Ectodermal cell (in vitro differentiated cells): ENCODE data around the gene REPS2.

Experiments used
- H3K27ac ChIP-seq: 2 replicates; pipeline ENCODE4 v1.7.0; 2013; ENCODE audit warnings: mild to moderate bottlenecking, low read depth, low read length; ENCODE audit not compliant: insufficient read depth, poor library complexity, severe bottlenecking
- H3K27me3 ChIP-seq: 2 replicates; pipeline ENCODE4 v1.7.0; 2013; ENCODE audit warnings: mild to moderate bottlenecking, low read length; ENCODE audit not compliant: insufficient read depth, control insufficient read depth, poor library complexity, severe bottlenecking
- H3K36me3 ChIP-seq: one replicate; pipeline ENCODE4 v1.7.0; 2013; ENCODE audit warnings: low read length; ENCODE audit not compliant: control insufficient read depth, insufficient read depth
- H3K4me1 ChIP-seq: one replicate; pipeline ENCODE4 v1.7.0; 2013; ENCODE audit warnings: low read length; ENCODE audit not compliant: control insufficient read depth, insufficient read depth
- H3K4me3 ChIP-seq: 2 replicates; pipeline ENCODE4 v1.7.0; 2013; ENCODE audit warnings: low read depth, low read length, control low read depth; ENCODE audit not compliant: insufficient read depth
- H3K9me3 ChIP-seq: 2 replicates; pipeline ENCODE4 v1.7.0; 2013; ENCODE audit warnings: mild to moderate bottlenecking, low read length, moderate library complexity; ENCODE audit not compliant: control insufficient read depth
- WGBS, 2 experiments: methylation state at CpG; one replicate each; pipeline ENCODE4 v1.1.7; 2013; ENCODE audit warnings: missing lambda C conversion rate in 2 of 2; 5-methylcytosine and 5-hydroxymethylcytosine counted together

REPS2 gene

DNA sequence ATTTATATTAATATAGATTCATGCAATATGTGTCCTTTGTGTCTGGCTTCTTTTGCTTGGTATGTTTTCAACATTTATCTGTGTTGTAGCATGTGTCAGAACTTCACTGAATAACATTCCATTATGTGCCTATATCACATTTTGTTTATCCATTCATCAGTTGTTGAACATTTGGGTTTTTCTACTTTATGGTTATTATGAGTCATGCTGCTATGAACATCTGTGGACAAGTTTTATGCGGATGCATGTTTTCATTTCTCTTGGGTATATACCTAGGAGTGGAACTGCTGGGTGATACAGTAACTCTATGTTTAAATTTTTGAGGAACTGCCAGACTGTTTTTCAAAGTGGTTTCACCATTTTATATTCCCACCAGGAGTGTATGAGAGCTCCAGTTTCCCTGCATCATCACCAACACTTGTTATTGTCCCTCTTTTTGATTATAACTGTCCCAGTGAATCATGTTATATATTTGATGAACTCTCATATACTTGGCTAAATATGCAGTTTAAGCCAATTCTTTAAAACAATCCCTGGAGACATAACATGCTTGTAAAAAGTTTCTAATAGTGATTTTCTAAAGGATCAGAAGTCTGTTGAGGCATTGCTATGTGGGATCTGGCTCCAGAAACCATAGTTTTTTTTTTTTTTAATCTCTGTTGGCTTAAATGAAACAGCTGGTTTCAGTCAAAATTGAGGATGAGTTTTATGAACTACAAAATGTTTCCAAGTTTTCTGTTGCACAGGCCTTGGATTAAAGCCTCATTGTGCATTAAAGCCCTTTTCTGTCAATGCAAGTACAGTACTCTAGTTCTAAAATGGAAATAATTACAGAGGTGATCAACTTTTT lies 21.6 kb upstream of the REPS2 start:
- Histone ChIP-seq H3K4me3 (no peak overlapping the region), H3K4me1 (no peaks in the 10 kb centered on the region), H3K27ac (no peak overlapping the region), H3K36me3 (no peaks in the 10 kb centered on the region), H3K9me3 (no peaks in the 10 kb centered on the region), H3K27me3 (no peaks in the 10 kb centered on the region)
- 96 to 100% methylated on average over 1 of the region's 1 CpG for WGBS, 2 experiments

- Histone ChIP-seq H3K4me1 (peaks cover 4% of the 10 kb centered on the region), H3K36me3 (no peaks in the 10 kb centered on the region), H3K27ac (no peak overlapping the region), H3K27me3 (no peaks in the 10 kb centered on the region), H3K9me3 (no peaks in the 10 kb centered on the region), H3K4me3 (no peak overlapping the region)
- WGBS, 2 experiments, result 40 to 48% methylated on average over 6 of the region's 6 CpGs
Observed at GRCh38 chrX:16930392-16930791, 16.1 kb upstream of the REPS2 start.

DNA sequence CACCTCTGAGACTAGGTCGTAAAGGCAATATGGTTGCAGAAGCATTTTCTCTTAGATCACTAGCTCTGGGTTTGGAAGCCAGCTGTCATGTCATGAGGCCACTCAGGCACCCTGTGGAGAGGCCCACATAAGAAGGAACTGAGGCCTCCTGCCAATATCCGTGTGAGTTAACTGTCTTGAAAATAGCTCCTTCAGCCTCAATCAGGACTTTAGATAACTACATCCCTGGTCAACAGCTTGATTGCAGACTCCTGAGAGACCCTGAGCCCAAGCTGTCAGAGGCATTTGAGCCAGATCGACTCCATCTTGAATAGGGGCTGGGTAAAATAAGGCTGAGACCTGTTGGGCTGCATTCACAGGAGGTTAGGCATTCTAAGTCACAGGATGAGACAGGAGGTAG lies 15.1 kb upstream of the REPS2 start:
- H3K9me3 ChIP-seq, result no peaks in the 10 kb centered on the region
- H3K4me3 ChIP-seq, result no peak overlapping the region
- no peak overlapping the region for H3K27ac ChIP-seq
- 33 to 41% methylated on average over 3 of the region's 3 CpGs for WGBS, 2 experiments
- peaks cover 4% of the 10 kb centered on the region for H3K4me1 ChIP-seq
- no peaks in the 10 kb centered on the region for H3K27me3 ChIP-seq
- no peaks in the 10 kb centered on the region for H3K36me3 ChIP-seq

DNA sequence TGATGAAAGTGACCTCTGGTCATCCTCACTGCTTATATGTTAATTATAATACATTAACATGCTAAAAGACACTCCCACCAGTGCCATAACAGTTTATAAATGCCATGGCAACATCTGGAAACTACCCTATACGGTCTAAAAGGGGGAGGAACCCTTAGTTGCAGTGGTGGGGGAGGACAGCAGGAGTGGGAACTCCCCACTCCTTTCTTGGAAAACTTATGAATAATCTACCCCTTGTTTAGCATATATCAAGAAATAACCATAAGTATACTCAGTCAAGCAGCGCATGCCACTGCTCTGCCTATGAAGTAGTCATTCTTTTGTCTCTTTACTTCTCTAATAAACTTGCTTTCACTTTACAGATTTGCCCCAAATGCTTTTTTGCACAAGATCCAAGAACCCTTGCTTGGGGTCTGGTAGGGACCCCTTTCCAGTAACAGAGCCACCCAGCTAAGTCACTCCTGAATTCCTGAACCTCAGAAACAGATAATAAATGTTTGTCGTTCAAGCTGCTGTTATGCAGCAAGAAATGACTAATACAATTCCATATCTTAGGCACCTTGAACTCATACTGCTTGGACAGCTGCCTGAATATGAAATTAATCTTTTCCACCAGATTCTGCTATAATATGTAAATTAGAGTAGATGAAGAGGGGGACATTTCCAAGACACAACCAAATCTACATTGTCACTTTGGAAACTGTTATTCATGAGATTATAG lies 14.4 kb upstream of the REPS2 start:
- Histone ChIP-seq H3K4me3 (no peak overlapping the region), H3K27me3 (no peaks in the 10 kb centered on the region), H3K4me1 (peaks cover 4% of the 10 kb centered on the region), H3K27ac (no peak overlapping the region), H3K9me3 (no peaks in the 10 kb centered on the region), H3K36me3 (no peaks in the 10 kb centered on the region)
- WGBS, 2 experiments, result 81 to 97% methylated on average over 2 to 3 of the region's 3 CpGs

DNA sequence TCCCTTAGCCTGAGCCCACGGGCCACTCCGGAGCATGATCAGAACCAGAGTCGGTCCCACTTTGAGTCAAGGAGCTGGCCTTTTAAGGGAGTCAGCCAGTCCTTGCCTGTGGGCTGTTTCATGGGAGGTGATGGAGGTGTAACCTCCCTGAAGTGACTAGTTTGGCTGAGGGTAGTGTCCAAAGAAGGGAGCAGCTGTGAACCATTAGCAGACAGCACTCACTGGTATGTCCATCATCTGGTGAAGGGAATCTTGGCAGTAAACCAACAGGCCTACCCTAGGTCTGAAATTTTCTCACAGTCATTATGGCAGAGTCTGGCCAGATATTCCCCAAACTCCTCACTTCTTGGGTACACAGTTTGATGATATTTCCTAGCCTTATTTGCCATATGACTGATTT lies 12.3 kb upstream of the REPS2 start:
- WGBS, 2 experiments, result 94% methylated on average over 3 of the region's 3 CpGs
- Histone ChIP-seq H3K9me3 (no peaks in the 10 kb centered on the region), H3K36me3 (no peaks in the 10 kb centered on the region), H3K27me3 (no peaks in the 10 kb centered on the region), H3K4me3 (no peak overlapping the region), H3K4me1 (peaks cover 4% of the 10 kb centered on the region), H3K27ac (no peak overlapping the region)

GRCh38 chrX:16946971-16947562 lies 609 bp downstream of the REPS2 start:
- peak overlapping the region; percentile 51 for H3K4me3 ChIP-seq
- WGBS, 2 experiments, result 1% methylated on average over 41 to 43 of the region's 43 CpGs
- no peak overlapping the region for H3K27ac ChIP-seq
- no peaks in the 10 kb centered on the region for H3K4me1 ChIP-seq
- H3K36me3 ChIP-seq, result no peaks in the 10 kb centered on the region
- H3K9me3 ChIP-seq, result no peaks in the 10 kb centered on the region
- H3K27me3 ChIP-seq, result peaks cover 30% of the 10 kb centered on the region

DNA sequence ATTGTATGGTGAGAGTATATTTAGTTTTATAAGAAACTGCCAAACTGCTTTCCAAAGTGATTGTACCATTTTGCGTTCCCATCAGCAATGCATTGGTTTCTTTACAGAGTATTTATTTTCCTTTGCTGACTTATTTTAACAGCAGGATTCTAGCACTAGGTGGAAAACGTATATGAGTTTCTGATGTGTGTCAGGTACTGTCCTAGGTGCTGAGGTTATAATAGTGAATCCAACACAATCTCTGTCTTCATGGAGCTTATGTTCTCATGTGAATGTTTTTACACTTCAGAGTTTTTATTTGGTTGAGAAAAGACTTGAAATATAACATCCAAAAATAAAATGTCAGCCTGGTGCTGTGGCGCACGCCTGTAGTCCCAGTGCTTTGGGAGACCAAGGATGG lies 4.0 kb downstream of the REPS2 start:
- Histone ChIP-seq H3K4me1 (no peaks in the 10 kb centered on the region), H3K4me3 (no peak overlapping the region), H3K27me3 (peaks cover 30% of the 10 kb centered on the region), H3K9me3 (no peaks in the 10 kb centered on the region), H3K36me3 (no peaks in the 10 kb centered on the region), H3K27ac (no peak overlapping the region)
- 73 to 88% methylated on average over 4 of the region's 4 CpGs for WGBS, 2 experiments

DNA sequence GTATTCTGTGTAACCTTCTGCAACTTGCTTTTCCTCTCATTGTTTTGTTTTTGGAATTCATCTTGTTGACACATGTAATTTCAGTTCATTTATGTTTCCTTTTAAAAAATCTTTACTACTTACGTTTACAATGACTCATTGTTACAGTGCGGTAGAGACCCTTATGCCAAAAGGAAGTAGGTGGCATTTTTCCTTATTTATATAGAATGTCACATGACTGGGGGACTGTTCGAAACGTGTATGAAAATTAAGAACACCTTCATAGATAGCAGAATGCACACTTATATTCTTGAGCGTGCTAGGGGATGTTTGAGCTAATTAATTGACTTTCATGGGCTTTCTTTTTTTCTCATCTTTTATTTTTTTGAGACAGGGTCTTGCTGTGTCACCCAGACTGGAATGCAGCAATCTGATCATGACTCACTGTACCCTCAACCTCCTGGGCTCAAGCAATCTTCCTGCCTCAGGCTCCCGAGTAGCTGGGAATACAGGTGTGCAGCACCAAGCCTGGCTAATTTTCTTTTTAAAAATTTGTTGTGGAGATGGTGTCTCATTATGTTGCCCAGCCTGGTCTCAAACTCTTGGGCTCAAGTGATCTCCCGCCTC lies 7.3 kb downstream of the REPS2 start:
- H3K27me3 ChIP-seq, result peaks cover 4% of the 10 kb centered on the region
- no peaks in the 10 kb centered on the region for H3K4me1 ChIP-seq
- no peak overlapping the region for H3K27ac ChIP-seq
- H3K36me3 ChIP-seq, result no peaks in the 10 kb centered on the region
- no peaks in the 10 kb centered on the region for H3K9me3 ChIP-seq
- H3K4me3 ChIP-seq, result no peak overlapping the region
- 50 to 92% methylated on average over 1 to 5 of the region's 7 CpGs for WGBS, 2 experiments

DNA sequence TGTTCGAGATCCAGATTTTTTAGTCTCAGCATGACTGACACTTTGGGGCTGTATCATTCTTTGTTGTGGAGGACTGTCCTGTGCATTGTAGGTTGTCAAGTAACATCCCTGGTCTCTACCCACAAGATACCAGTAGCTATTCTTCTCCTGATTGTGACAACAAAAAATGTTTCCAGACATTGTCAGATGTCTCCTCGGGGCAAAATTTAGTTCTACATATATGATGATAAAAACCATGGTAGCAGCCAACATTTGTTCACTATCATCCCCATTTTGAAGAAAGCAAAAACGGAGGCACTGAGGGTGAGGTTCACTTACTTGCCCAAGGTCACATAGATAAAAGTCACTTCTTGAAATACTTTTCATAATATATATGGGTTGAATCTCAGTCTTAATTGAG lies 11.3 kb downstream of the REPS2 start:
- H3K36me3 ChIP-seq, result no peaks in the 10 kb centered on the region
- 100% methylated on average over 1 of the region's 3 CpGs for WGBS, 2 experiments
- no peaks in the 10 kb centered on the region for H3K27me3 ChIP-seq

GRCh38 chrX:16958356-16958755 lies 11.9 kb downstream of the REPS2 start:
- H3K36me3 ChIP-seq, result no peaks in the 10 kb centered on the region
- H3K27me3 ChIP-seq, result no peaks in the 10 kb centered on the region
- no peaks in the 10 kb centered on the region for H3K9me3 ChIP-seq
- no peak overlapping the region for H3K27ac ChIP-seq
- WGBS, 2 experiments, result 12 to 17% methylated on average over 1 to 2 of the region's 2 CpGs
- no peaks in the 10 kb centered on the region for H3K4me1 ChIP-seq
- H3K4me3 ChIP-seq, result no peak overlapping the region

More for the DNA sequence above, 11.3 kb downstream of the REPS2 start:
- no peaks in the 10 kb centered on the region for H3K4me1 ChIP-seq
- no peak overlapping the region for H3K4me3 ChIP-seq
- no peaks in the 10 kb centered on the region for H3K9me3 ChIP-seq
- no peak overlapping the region for H3K27ac ChIP-seq
